H1 (cell line): ENCODE data around the gene PAIP2. TPM values are rescaled to one million over a fixed set of nuclear protein-coding genes. Genes with fewer than 3 reads are reported as not detected.
A peak's percentile ranks its signal among the peaks of the same experiment; 100 is the strongest.

Experiments used
- CTCF ChIA-PET: fragments of 300-600 bp; sonication (Branson Sonifier 250); formaldehyde crosslinking; loops from one replicate; lab custom pipeline; 2021; ENCODE audit not compliant: partially characterized antibody; lab: Charles Lee
- POLR2A ChIA-PET: fragments of 300-600 bp; sonication (Branson Sonifier 250); formaldehyde crosslinking; loops from one replicate; lab custom pipeline; 2021; ENCODE audit warnings: inconsistent platforms; ENCODE audit not compliant: partially characterized antibody; lab: Charles Lee
- DNase-seq, 2 experiments: peaks; one replicate each; pipeline versions ENCODE4 v3.0.0 to v3.0.0-alpha.2; 2010 to 2022; ENCODE audit warnings: low spot score in 2 of 2, low read depth in 1 of 2, mixed read lengths in 1 of 2
- FAIRE-seq: peaks from 2 replicates; lab custom pipeline; 2011; peaks lifted over from hg19 to GRCh38; lab: Jason Lieb, UNC
- H2AFZ ChIP-seq: 2 replicates; pipeline ENCODE4 v1.8.1; 2012; ENCODE audit warnings: low read length, inconsistent platforms
- H2AK5ac ChIP-seq: 2 replicates; pipeline ENCODE4 v1.6.1; 2013; ENCODE audit warnings: low read depth, low read length
- H2BK120ac ChIP-seq: replicated peaks from 2 replicates; pipeline ENCODE3; 2013; ENCODE audit warnings: low read depth, low read length, inconsistent platforms
- H2BK12ac ChIP-seq: 2 replicates; pipeline ENCODE4 v1.6.1; 2013; ENCODE audit warnings: low read depth, low read length
- H2BK15ac ChIP-seq: 2 replicates; pipeline ENCODE4 v1.6.1; 2013; ENCODE audit warnings: low read length
- H2BK20ac ChIP-seq: 2 replicates; pipeline ENCODE4 v1.6.1; 2013; ENCODE audit warnings: low read length
- H2BK5ac ChIP-seq: 2 replicates; pipeline ENCODE4 v1.6.1; 2013; ENCODE audit warnings: low read depth, low read length
- H3K14ac ChIP-seq: 2 replicates; pipeline ENCODE4 v1.6.1; 2013; ENCODE audit warnings: inconsistent platforms; ENCODE audit not compliant: insufficient read length
- H3K18ac ChIP-seq: 2 replicates; pipeline ENCODE4 v1.6.1; 2013; ENCODE audit warnings: low read length; ENCODE audit errors: extremely low read depth
- H3K23ac ChIP-seq: 2 replicates; pipeline ENCODE4 v1.6.1; 2013; ENCODE audit warnings: inconsistent platforms; ENCODE audit not compliant: insufficient read length
- H3K23me2 ChIP-seq: 2 replicates; pipeline ENCODE4 v1.6.1; 2013; ENCODE audit warnings: low read depth, low read length
- H3K27ac ChIP-seq: 2 replicates; pipeline ENCODE4 v1.6.1; 2011; ENCODE audit warnings: low read depth, low read length, inconsistent platforms
- H3K27me3 ChIP-seq, 4 experiments: replicated peaks in 1 of 4; 1 replicate in 1 of 4; 2 replicates in 3 of 4; pipeline versions ENCODE4 v1.6.1 to v1.8.1; 2011 to 2013; ENCODE audit warnings: low read length in 3 of 4, mild to moderate bottlenecking in 3 of 4, inconsistent platforms in 2 of 4, mixed read lengths in 2 of 4, moderate library complexity in 1 of 4; ENCODE audit not compliant: control insufficient read depth in 3 of 4, insufficient read depth in 3 of 4; ENCODE audit errors: extremely low read depth in 1 of 4
- H3K36me3 ChIP-seq, 4 experiments: 2 replicates each; pipeline versions ENCODE4 v1.6.1 to v1.8.1; 2011 to 2013; ENCODE audit warnings: mild to moderate bottlenecking in 4 of 4, low read length in 3 of 4, moderate library complexity in 2 of 4, control low read depth in 1 of 4, inconsistent platforms in 1 of 4; ENCODE audit not compliant: insufficient read depth in 4 of 4, control insufficient read depth in 2 of 4
- H3K4ac ChIP-seq: replicated peaks from 2 replicates; pipeline ENCODE3; 2013; ENCODE audit warnings: low read length, low read depth, mixed read lengths, inconsistent platforms; ENCODE audit not compliant: insufficient read length
- H3K4me1 ChIP-seq, 4 experiments: replicated peaks in 1 of 4; 1 replicate in 1 of 4; 2 replicates in 3 of 4; pipeline versions ENCODE4 v1.6.1 to v1.8.1; 2011 to 2013; ENCODE audit warnings: low read length in 3 of 4, inconsistent platforms in 2 of 4, mixed read lengths in 1 of 4; ENCODE audit not compliant: insufficient read depth in 4 of 4, control insufficient read depth in 3 of 4
- H3K4me2 ChIP-seq, 2 experiments: 2 replicates each; pipeline versions ENCODE4 v1.6.1 to v1.8.1; 2011 to 2013; ENCODE audit warnings: low read depth in 2 of 2, low read length in 2 of 2, control low read depth in 1 of 2, inconsistent platforms in 1 of 2, mild to moderate bottlenecking in 1 of 2; ENCODE audit not compliant: insufficient read depth in 1 of 2
- H3K4me3 ChIP-seq, 4 experiments: fragments of 200-600, 300-600 bp in 1 of 4; sonication (generic), shearing (Covaris generic), sonication (Bioruptor Twin) in 1 of 4; 2 replicates each; pipeline versions ENCODE4 v1.5.1 to v1.8.1; 2011 to 2016; ENCODE audit warnings: low read length in 4 of 4, low read depth in 3 of 4, control low read depth in 2 of 4, inconsistent platforms in 2 of 4, mild to moderate bottlenecking in 2 of 4, mixed read lengths in 1 of 4, moderate library complexity in 1 of 4; ENCODE audit not compliant: insufficient read depth in 2 of 4; ENCODE audit errors: extremely low read depth in 1 of 4
- H3K56ac ChIP-seq: replicated peaks from 2 replicates; pipeline ENCODE3; 2013; ENCODE audit warnings: low read depth, mild to moderate bottlenecking, mixed read lengths, low read length, inconsistent platforms; ENCODE audit not compliant: insufficient read length
- H3K79me1 ChIP-seq: 2 replicates; pipeline ENCODE4 v1.6.1; 2013; ENCODE audit warnings: low read depth, low read length, control low read depth
- H3K79me2 ChIP-seq, 2 experiments: 2 replicates each; pipeline versions ENCODE4 v1.6.1 to v1.8.1; 2012 to 2013; ENCODE audit warnings: low read length in 2 of 2, mild to moderate bottlenecking in 2 of 2, inconsistent platforms in 1 of 2; ENCODE audit not compliant: insufficient read depth in 2 of 2, control insufficient read depth in 1 of 2
- H3K9ac ChIP-seq, 4 experiments: replicated peaks in 1 of 4; 1 replicate in 1 of 4; 2 replicates in 3 of 4; pipeline versions ENCODE4 v1.6.1 to v1.8.1; 2011 to 2013; ENCODE audit warnings: low read depth in 3 of 4, low read length in 3 of 4, control low read depth in 2 of 4, mild to moderate bottlenecking in 2 of 4, moderate library complexity in 2 of 4, inconsistent platforms in 1 of 4; ENCODE audit errors: extremely low read depth in 1 of 4
- H3K9me3 ChIP-seq, 2 experiments: 2 replicates each; pipeline versions ENCODE4 v1.6.1 to v1.8.1; 2012 to 2013; ENCODE audit warnings: mild to moderate bottlenecking in 2 of 2, moderate library complexity in 2 of 2, control low read depth in 1 of 2, inconsistent platforms in 1 of 2, low read depth in 1 of 2, low read length in 1 of 2, mixed read lengths in 1 of 2; ENCODE audit not compliant: insufficient read depth in 2 of 2
- H4K20me1 ChIP-seq, 2 experiments: replicated peaks in 1 of 2; 2 replicates each; pipeline versions ENCODE3 to v1.8.1; 2011 to 2013; ENCODE audit warnings: inconsistent platforms in 2 of 2, low read length in 2 of 2, mild to moderate bottlenecking in 1 of 2; ENCODE audit not compliant: insufficient read depth in 2 of 2, control insufficient read depth in 1 of 2
- H4K5ac ChIP-seq: 2 replicates; pipeline ENCODE4 v1.6.1; 2013; ENCODE audit warnings: low read length, low read depth, mixed read lengths, inconsistent platforms; ENCODE audit not compliant: insufficient read length
- H4K8ac ChIP-seq: 2 replicates; pipeline ENCODE4 v1.8.0; 2013; ENCODE audit warnings: mild to moderate bottlenecking, moderate library complexity, low read length, inconsistent platforms; ENCODE audit not compliant: insufficient read depth; ENCODE audit errors: extremely low read depth
- H4K91ac ChIP-seq: replicated peaks from 2 replicates; pipeline ENCODE3; 2013; ENCODE audit warnings: low read length, mixed read lengths, inconsistent platforms; ENCODE audit not compliant: insufficient read length
- ATF2 ChIP-seq: IDR thresholded peaks from 2 replicates; pipeline ENCODE4 v1.6.1; 2012; ENCODE audit warnings: low read length, inconsistent platforms
- CEBPB ChIP-seq: IDR thresholded peaks from 2 replicates; pipeline ENCODE4 v1.6.1; 2012; ENCODE audit warnings: low read depth, low read length
- CHD2 ChIP-seq: IDR thresholded peaks from 2 replicates; pipeline ENCODE4 v1.6.1; 2012; ENCODE audit warnings: low read length, improper control_type of control experiment
- EGR1 ChIP-seq: IDR thresholded peaks from 2 replicates; pipeline ENCODE4 v1.6.1; 2011; ENCODE audit warnings: low read depth, low read length, borderline replicate concordance
- HDAC2 ChIP-seq, 2 experiments: fragments of 300-600 bp in 1 of 2; sonication (generic) in 1 of 2; IDR thresholded peaks; 2 replicates each; pipeline ENCODE4 v1.6.1; 2011 to 2012; ENCODE audit warnings: low read depth in 2 of 2, low read length in 2 of 2, mild to moderate bottlenecking in 2 of 2, moderate library complexity in 2 of 2, borderline replicate concordance in 1 of 2, inconsistent platforms in 1 of 2
- KDM1A ChIP-seq: fragments of 200-600, 300-600 bp; sonication (generic); IDR thresholded peaks from 2 replicates; pipeline ENCODE4 v1.7.1; 2016; ENCODE audit warnings: mild to moderate bottlenecking, low read length, borderline replicate concordance
- SRF ChIP-seq: IDR thresholded peaks from 2 replicates; pipeline ENCODE4 v1.6.1; 2011; ENCODE audit warnings: mild to moderate bottlenecking, low read depth, low read length, moderate library complexity
- WGBS, 2 experiments: shearing (Covaris generic) in 1 of 2; methylation state at CpG; one replicate each; pipeline versions ENCODE4 v1.1.6 to v1.1.7; 2013 to 2015; ENCODE audit warnings: low lambda C conversion rate in 2 of 2, mixed read lengths in 2 of 2, inconsistent platforms in 1 of 2, low coverage in 1 of 2, missing lambda C conversion rate in 1 of 2; ENCODE audit not compliant: insufficient replicate concordance in 2 of 2, insufficient coverage in 1 of 2, insufficient read length in 1 of 2; ENCODE audit errors: extremely low coverage in 1 of 2, missing lambda C conversion rate in 1 of 2; 5-methylcytosine and 5-hydroxymethylcytosine counted together
- polyA plus RNA-seq, 7 experiments: library from polyadenylated mRNA; depleted of rRNA in 3 of 7; stranded (reverse) in 5 of 7; unstranded in 2 of 7; fragments of >200 nt in 5 of 7; fragments of 200-250 nt in 2 of 7; gene quantifications; 1 replicate in 5 of 7; 2 replicates in 1 of 7; 4 replicates in 1 of 7; pipeline versions ENCODE4 v1.2.1 to v1.2.3, GENCODE V29; 2011 to 2013; ENCODE audit warnings: missing spikeins in 2 of 7, mixed read lengths in 2 of 7
- total RNA-seq: library from RNA; stranded (reverse); fragmentation: NEBNext Ultra II Directional; extraction: Animal tissue kit (Norgen Biotek cat#: 25700); gene quantifications from 2 replicates; pipeline ENCODE4 v1.2.1, GENCODE V29; 2021

The PAIP2 gene
- total and polyA plus RNA-seq, 2 of the 8 experiments (the other 6 are each of a cell fraction or from before 2014, with no cell fraction given) = 87.6 to 162 TPM

GRCh38 chr5:139296198-139296597, 45.5 kb upstream of the PAIP2 start:
- H2BK5ac ChIP-seq = no peak overlapping the region
- no peak overlapping the region for H2BK12ac ChIP-seq
- no peak for DNase-seq
- H4K91ac ChIP-seq = no peak overlapping the region
- no peak overlapping the region for H4K8ac ChIP-seq
- no peaks in the 10 kb centered on the region for H3K79me1 ChIP-seq
- no peak overlapping the region for H3K9ac ChIP-seq
- no peak overlapping the region for H3K56ac ChIP-seq
- H2AFZ ChIP-seq = no peak overlapping the region
- WGBS, 2 experiments = 46% methylated on average over 6 of the region's 6 CpGs; no CpG with 5 or more reads in 1 of the 2 experiments
- peak overlapping the region; percentile 49 to 61 for H3K4me2 ChIP-seq
- FAIRE-seq = no peak
- peak overlapping the region; percentile 9 to 99 (median 53); a peak in 5 of 8 replicates for H3K4me3 ChIP-seq
- H3K23ac ChIP-seq = no peak overlapping the region
- no peak overlapping the region for H3K14ac ChIP-seq
- H3K4me1 ChIP-seq = peaks cover 0 to 30% (median 11%) of the 10 kb centered on the region in 4 experiments; a peak in 5 of 7 replicates
- ChIA-PET CTCF (no interaction called here), POLR2A (interaction anchor here (1.2 to 51.1 kb wide), 9 partner anchors 7 to 99 kb away, joined by 3 to 1766 read pairs (median 14); partner anchors contain the start of genes MATR3, PAIP2 and PROB1)
- H3K23me2 ChIP-seq = peaks cover 2% of the 10 kb centered on the region; the same call in 1 of the 2 replicates
- H2AK5ac ChIP-seq = no peak overlapping the region
- no peak overlapping the region for H2BK15ac ChIP-seq
- peaks cover 26 to 45% of the 10 kb centered on the region in 2 experiments for H4K20me1 ChIP-seq
- H3K27me3 ChIP-seq = no peaks in the 10 kb centered on the region
- H2BK20ac ChIP-seq = no peak overlapping the region
- H3K36me3 ChIP-seq = 0 out of 8 replicates have a peak, but pooled peaks cover 0 to 3% (median 0%) of the 10 kb centered on the region in 4 experiments
- H3K18ac ChIP-seq = no peak overlapping the region
- H2BK120ac ChIP-seq = no peak overlapping the region
- peaks cover 72 to 76% of the 10 kb centered on the region in 2 experiments for H3K79me2 ChIP-seq
- H3K27ac ChIP-seq = no peak overlapping the region
- H4K5ac ChIP-seq = peak overlapping the region; percentile 25
- H3K4ac ChIP-seq = no peak overlapping the region
- TF ChIP-seq ATF2 (no peak), KDM1A (no peak), SRF (no peak), CEBPB (no peak), HDAC2 (IDR thresholded peaks at IDR 0.05; ENCODE audit: borderline replicate concordance in 1 of 2, low read depth in 2 of 2, low read length in 2 of 2) (no peak), EGR1 (no peak), CHD2 (no peak)
- TF ChIP-seq, all 59 proteins: peak for 0
- no peaks in the 10 kb centered on the region for H3K9me3 ChIP-seq
